CD4-positive, alpha-beta T cell treated with Interleukin-12 subunit alpha and Interleukin-12 subunit beta, for 1 hour (primary cell): ENCODE measurements around the gene PAXX.
A peak's percentile ranks its signal among the peaks of the same experiment; 100 is the strongest.

ENCODE experiments used
- DNase-seq: peaks from one replicate; pipeline ENCODE4 v3.0.0-alpha.2; 2020

PAXX gene

DNA sequence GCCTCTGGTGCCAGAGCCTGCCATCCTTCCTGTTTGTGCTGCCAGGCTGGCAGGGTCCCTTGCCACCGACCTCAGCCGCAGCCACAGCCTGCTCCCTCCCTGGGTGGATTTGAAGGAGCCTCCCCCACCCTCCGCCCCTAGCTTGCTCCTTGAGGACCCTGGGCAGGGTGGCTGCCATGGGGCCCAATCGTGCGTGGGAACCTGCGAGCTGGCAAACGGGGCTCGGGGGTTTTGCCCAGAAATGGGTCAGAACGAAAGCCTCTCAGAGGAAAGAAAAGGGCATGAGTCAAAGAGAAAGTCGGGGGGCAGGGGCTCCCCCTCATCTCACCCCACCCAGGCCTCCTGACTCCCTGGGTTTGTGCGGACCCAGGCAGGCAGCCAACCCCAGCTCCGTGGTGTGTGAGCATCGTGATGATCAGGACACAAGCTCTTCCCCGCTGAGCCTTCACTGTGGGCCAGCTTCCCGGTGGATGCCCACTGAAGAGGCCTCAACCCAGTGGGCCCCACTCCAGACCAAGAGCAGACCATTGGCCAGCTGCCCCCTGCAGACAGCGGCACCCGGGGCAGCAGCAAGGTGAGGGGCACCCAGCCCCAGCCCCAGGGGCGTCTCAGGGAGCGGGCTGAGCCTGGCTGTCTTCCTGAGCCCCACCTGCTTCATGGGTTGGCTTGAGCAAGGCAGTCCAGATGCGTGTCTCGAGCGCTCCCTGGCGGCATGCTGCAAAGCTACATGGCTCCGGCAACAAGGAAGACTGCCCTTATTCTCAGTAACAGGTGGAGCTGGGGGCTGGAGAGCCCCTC is 42.7 kb downstream of the PAXX start:
- peak; percentile 89 for DNase-seq

DNA sequence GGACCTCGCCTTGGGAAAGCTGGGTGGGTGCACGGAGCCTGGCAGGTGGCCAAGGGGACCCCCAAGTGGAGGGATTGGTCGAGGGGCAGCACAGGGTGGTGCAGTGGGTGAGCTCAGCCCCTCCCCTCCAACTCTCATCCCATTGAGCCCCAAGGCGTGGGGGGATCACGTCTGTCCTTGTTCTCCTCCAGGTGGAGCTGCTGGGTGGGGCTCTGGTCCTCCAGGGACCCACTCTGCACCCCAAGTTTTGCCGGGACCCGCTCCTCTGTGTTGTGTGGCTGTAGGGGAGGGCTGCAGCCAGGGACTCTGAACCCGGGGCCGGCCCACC is 43.2 kb downstream of the PAXX start:
- no peak for DNase-seq

DNA sequence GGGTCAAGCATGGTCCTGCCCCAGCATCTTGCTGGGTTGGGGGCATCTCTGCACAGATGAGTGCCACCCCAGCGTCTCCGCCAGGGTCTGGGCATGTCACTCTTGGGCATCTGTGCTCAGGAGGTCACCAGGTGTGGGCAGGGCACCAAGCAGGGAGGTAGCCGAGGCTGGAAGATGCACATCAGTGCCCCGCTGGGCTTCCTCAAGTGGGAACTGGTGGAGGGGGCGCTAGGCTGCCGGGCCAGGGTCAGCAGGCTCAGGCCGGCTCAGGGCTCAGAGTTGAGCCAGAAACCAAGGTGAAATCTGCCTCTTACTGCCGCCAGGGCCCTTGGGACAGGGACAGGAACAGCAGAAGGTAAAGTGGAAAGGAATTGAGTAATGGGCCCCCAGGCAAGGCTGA is 43.7 kb downstream of the PAXX start:
- no peak for DNase-seq

DNA sequence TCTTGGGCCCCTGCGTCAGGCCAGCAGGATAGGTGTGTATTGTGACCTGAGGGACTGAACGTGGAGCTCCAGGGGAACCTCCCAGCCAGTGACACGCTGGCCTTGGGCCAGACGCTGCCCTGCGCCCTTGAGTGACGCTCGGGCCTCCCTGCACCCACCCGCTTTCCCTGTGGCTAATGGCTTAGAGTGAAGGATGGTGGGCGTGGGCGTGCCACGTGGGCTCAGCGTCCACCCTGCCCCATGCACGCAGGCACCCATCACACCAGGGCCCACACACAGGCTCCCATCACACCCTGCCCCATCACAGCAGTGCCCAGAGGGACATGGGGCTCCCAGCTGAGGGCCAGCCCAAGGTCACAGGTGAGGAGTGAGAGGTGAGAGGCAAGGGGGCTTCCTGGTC is 44.8 kb downstream of the PAXX start:
- no peak for DNase-seq

DNA sequence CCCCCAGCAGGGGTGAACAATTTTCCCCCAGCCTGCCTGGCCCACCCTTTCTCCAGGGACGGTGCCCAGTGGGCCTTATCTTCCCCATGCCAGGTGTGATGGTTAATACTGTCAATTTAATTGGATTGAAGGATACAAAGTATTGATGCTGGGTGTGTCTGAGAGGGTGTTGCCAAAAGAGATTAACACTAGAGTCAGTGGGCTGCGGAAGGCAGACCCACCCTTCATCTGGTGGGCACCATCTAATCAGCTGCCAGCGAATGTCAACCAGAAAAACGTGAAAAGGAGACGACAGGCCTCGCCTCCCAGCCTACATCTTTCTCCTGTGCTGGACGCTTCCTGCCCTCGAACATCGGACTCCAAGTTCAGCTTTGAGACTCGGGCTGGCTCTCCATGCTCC is 45.3 kb downstream of the PAXX start:
- no peak for DNase-seq

DNA sequence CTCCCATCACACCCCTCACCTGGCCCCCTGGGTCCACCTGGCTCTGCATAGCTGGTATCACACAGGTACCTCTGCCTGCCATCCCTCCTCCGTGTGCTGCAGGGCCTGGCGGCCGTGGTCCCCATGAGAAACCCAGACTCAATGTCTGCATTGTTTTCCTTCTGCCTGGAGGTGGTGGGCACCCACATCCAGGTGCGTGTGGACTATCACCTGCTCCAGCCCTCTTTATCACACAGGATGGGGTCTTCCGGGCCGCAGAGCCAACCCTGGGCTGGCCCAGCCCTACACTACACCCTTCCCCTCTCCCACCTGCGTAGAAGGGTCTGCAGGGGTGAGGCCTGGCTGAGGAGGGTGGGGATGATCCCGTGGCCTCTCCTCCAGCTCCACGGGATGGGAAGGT is 46.7 kb downstream of the PAXX start:
- DNase-seq: no peak

DNA sequence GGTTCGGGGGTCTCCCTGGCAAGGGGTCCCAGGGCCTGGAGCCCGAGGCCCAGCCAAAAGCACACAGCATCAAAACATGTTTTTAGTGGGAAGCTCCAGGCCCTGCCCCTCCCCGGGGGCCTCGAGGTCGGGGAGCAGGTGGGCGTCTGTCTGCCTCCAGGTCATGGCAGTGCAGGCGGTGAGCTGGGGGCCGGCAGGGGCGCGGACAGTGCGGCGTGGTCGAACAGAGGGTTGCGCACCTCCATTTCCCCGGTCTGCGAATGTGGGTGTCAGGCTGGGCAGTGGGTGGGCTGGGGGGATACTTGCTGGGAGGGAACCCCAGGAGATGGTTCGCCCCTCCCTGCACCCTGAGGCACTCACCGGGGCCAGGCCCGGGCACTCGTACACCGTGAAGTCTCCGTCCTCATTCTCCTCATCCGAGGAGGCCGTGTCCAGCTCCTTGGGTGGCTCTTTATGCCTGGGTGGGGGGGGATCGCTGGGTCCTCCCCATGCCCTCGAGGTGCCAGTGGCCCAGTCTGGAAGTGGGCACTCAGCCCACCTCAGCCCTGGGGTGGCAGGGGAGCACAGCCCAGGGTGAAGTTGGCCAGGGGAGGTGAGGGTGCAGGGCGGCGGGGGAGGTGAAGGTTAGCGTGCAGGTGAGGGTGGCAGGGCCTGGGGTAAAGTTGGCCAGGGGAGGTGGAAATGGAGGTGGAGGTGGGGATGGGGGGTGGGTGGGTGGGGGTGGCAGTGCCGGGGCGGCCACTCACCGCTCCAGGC is 47.6 kb downstream of the PAXX start:
- DNase-seq: no peak

DNA sequence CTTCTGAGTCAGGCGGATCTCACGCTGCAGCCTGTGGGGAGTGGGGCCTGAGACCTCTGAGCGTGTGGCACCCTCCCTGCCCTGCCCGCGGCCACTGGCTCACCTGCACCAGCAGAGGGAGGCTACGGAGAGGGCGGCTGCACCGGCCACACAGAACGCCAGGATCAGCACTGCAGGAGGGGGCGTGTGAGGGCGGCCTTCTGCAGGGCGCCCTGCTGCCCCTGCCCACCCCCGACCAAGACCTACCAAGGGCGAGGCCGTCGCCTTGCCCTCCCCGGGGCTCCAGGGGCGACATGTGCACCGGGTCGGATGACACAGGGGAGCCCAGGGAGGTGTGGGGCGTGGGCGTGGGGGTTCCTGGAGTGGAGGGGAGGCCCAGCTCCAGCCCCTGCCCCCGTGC is 48.3 kb downstream of the PAXX start:
- DNase-seq: no peak

DNA sequence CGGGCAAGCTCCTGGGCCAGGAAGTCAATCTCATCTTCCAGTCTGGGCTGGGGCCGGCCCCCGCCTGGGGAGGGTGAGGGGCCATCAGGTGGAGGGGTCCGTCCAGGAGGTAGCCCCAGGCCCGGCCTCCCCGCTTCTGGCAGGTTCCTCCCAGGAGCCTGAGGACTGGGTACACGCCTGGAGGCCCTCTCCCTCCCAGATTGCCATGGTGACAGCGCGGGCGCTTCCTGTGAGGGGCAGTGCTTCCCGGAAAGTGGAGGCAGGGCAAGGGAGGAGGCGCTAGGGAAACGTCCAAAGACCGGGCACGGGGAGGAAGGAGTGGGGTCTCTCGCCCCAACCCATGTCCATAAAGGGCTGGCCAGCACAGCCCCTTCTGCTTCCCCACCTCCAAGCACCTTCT is 48.9 kb downstream of the PAXX start:
- DNase-seq: no peak

DNA sequence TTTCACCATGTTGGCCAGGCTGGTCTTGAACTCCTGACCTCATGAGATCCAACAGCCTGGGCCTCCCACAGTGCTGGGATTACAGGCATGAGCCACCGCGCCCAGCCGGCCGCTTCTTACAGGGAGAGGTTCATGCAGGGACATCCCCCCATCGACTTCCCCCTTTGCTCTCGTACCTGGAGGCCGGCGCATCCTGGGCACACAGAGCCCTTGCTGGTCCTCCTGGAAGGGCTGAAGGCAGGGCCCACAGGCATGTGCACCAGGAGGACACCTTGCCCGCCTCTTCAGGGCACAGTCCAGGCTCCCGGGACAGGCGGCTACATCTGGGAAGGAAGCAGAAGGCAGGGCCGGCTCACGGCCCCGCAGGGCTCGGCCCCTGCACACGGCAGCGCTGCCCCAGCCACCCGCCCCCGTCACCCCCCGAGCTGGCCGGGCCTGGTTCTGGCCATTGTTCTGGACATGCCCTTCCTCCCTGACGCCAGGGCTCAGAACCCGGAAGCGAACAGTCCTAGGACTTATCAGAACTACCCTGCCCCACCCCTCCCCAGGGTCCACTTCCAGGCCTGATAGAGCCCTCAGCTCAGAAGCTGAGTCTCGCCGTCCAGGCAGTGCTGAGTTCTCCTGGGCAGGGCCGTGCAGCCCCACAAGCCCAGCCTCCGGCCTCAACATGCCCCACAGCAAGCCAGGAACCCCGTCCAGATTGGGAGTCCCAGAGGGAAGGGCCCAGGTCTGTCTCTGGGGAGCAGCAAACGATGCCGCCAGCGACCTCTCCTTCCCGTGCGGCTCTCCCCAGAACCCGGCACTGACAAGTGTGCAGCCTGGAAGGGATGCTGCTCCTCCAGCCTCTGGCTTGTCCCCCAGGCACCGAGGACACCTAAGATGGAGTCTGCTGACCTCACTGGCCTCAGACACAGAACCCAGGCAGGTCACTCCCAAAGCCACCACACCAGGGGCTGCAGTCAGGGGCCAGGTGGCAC is 50.8 kb downstream of the PAXX start:
- no peak for DNase-seq
